Right cardiac atrium (tissue), 5 donors: ENCODE data around the gene TAF3. TPM values are rescaled to one million over a fixed set of nuclear protein-coding genes. Genes with fewer than 3 reads are reported as not detected.

Source experiments
- ATAC-seq, 2 donors: fragments of 200-7000 bp; cut with Tn5 transposase; one replicate each; pipeline versions ENCODE4 v1.8.0 to v1.9.1; 2020; ENCODE audit warnings: moderate library complexity in 2 of 2, mild to moderate bottlenecking in 1 of 2
- DNase-seq, 3 donors: peaks; one replicate each; pipeline ENCODE4 v3.0.0-alpha.2; 2020
- H3K27ac ChIP-seq: one replicate; pipeline ENCODE4 v1.5.1; 2013; ENCODE audit warnings: mild to moderate bottlenecking, low read length, control low read depth, moderate library complexity
- H3K27me3 ChIP-seq: one replicate; pipeline ENCODE4 v1.6.1; 2013; ENCODE audit not compliant: control insufficient read depth, insufficient read depth
- H3K4me1 ChIP-seq: one replicate; pipeline ENCODE4 v1.6.1; 2013; ENCODE audit warnings: low read length; ENCODE audit not compliant: control insufficient read depth, insufficient read depth
- H3K4me3 ChIP-seq: one replicate; pipeline ENCODE4 v1.5.1; 2013; ENCODE audit warnings: low read length, control low read depth
- H3K9me3 ChIP-seq: one replicate; pipeline ENCODE4 v1.6.1; 2013; ENCODE audit warnings: low read length; ENCODE audit not compliant: control insufficient read depth
- WGBS: extraction: QIAGEN DNeasy Blood & Tissue Kit; methylation state at CpG from one replicate; pipeline ENCODE4 v1.1.7; 2013; 5-methylcytosine and 5-hydroxymethylcytosine counted together
- intact Hi-C, 4 donors: fragments of 100-400 bp; cut with DNase I; formaldehyde crosslinking; loops; one replicate each; pipeline versions ENCODE4 v1.11.0 to v1.14.0; 2022 to 2023
- polyA plus RNA-seq: library from polyadenylated mRNA; stranded (reverse); fragments of 200-250 nt; gene quantifications from one replicate; pipeline ENCODE4 v1.2.3, GENCODE V29; 2013
- total RNA-seq, 4 donors: library from RNA; stranded (reverse); fragmentation: NEBNext Ultra II Directional; extraction: Animal tissue kit (Norgen Biotek cat#: 25700); gene quantifications; one replicate each; pipeline ENCODE4 v1.2.1, GENCODE V29; 2021
- donor health status: healthy with polysubstance abuse.
- donor health status: DM: no; HTN: yes; CAD: no.
- donor health status: DM: no; HTN: no; CAD: no.
- donor health status: DM: no; HTN: yes; CAD: no; lungs with severe emphysema.
- donor health status: DM: yes; HTN: yes; CAD: no.

TAF3 gene
- total and polyA plus RNA-seq, 5 donors: 4.7 to 11.3 (median 8.9) TPM

- peaks cover 2% of the 10 kb centered on the region for H3K4me1 ChIP-seq
- WGBS: 71% methylated on average over 15 of the region's 15 CpGs
- DNase-seq: no peak
- ATAC-seq: no peak
- H3K27me3 ChIP-seq: no peaks in the 10 kb centered on the region
- no peak overlapping the region for H3K27ac ChIP-seq
- intact Hi-C loops: no loop called here
- no peak overlapping the region for H3K4me3 ChIP-seq
- H3K9me3 ChIP-seq: no peaks in the 10 kb centered on the region
Observed at GRCh38 chr10:8063128-8063908, 245.0 kb downstream of the TAF3 start.

- Histone ChIP-seq H3K27me3 (no peaks in the 10 kb centered on the region), H3K9me3 (no peaks in the 10 kb centered on the region), H3K4me1 (peaks cover 2% of the 10 kb centered on the region), H3K27ac (no peak overlapping the region), H3K4me3 (no peak overlapping the region)
- WGBS: 57% methylated on average over 13 of the region's 13 CpGs
- ATAC-seq (no peak), DNase-seq (no peak)
- intact Hi-C loops: no loop called here
Observed at GRCh38 chr10:8063935-8064334, 245.6 kb downstream of the TAF3 start.

GRCh38 chr10:8064436-8064835 lies 246.1 kb downstream of the TAF3 start:
- Histone ChIP-seq H3K4me3 (no peak overlapping the region), H3K27me3 (no peaks in the 10 kb centered on the region), H3K4me1 (peaks cover 2% of the 10 kb centered on the region), H3K27ac (no peak overlapping the region), H3K9me3 (no peaks in the 10 kb centered on the region)
- intact Hi-C loops: no loop called here
- 56% methylated on average over 5 of the region's 5 CpGs for WGBS
- no peak for DNase-seq
- ATAC-seq: no peak

- H3K27me3 ChIP-seq: no peaks in the 10 kb centered on the region
- peak; percentile 55 to 79 for ATAC-seq
- no peak for DNase-seq
- intact Hi-C loops: no loop called here
- WGBS: 38% methylated on average over 2 of the region's 2 CpGs
- H3K9me3 ChIP-seq: no peaks in the 10 kb centered on the region
- no peak overlapping the region for H3K4me3 ChIP-seq
- no peak overlapping the region for H3K27ac ChIP-seq
- peaks cover 2% of the 10 kb centered on the region for H3K4me1 ChIP-seq
Observed at GRCh38 chr10:8065651-8066050, 247.3 kb downstream of the TAF3 start.

- ATAC-seq (no peak), DNase-seq (no peak)
- H3K27ac ChIP-seq: no peak overlapping the region
- WGBS: 60% methylated on average over 1 of the region's 1 CpG
- intact Hi-C loops: no loop called here
- H3K9me3 ChIP-seq: no peaks in the 10 kb centered on the region
- H3K4me1 ChIP-seq: peaks cover 2% of the 10 kb centered on the region
- H3K27me3 ChIP-seq: no peaks in the 10 kb centered on the region
- H3K4me3 ChIP-seq: no peak overlapping the region
Observed at GRCh38 chr10:8066124-8066523, 247.8 kb downstream of the TAF3 start.

Other genes starting within 250 kb of the TAF3 start
- gene ITIH5, start 151.5 kb upstream of the TAF3 start, total RNA-seq: 1 to 10 TPM; 1.4 to 5.7 (median 3.5) TPM
- 2.5 TPM for gene ITIH5, start 151.5 kb upstream of the TAF3 start, polyA plus RNA-seq
- gene ITIH2, start 115.2 kb upstream of the TAF3 start, total RNA-seq: not detected
- gene ITIH2, start 115.2 kb upstream of the TAF3 start, polyA plus RNA-seq: not detected
- 1 to 10 TPM; 7.9 to 9.9 (median 8.8) TPM for gene KIN, start 30.5 kb upstream of the TAF3 start, total RNA-seq
- gene KIN, start 30.5 kb upstream of the TAF3 start, polyA plus RNA-seq: 7.1 TPM
- gene ATP5F1C, start 30.3 kb upstream of the TAF3 start, total RNA-seq: 100 to 1,000 TPM; 457 to 558 (median 512) TPM
- 1,079 TPM for gene ATP5F1C, start 30.3 kb upstream of the TAF3 start, polyA plus RNA-seq
- gene GATA3, start 236.2 kb downstream of the TAF3 start, total RNA-seq: 1 to 10 TPM in 2 of 4 donors, under 1 TPM in 2; 0.76 to 1.7 (median 0.95) TPM
- 1.4 TPM for gene GATA3, start 236.2 kb downstream of the TAF3 start, polyA plus RNA-seq